Measurements from ENCODE around the gene PTDSS2.

- no peak for TF ChIP-seq CTCF (conservative IDR thresholded peaks at IDR 0.05; ENCODE audit: low read depth, low read length)
- no peak for TF ChIP-seq EZH2 (IDR thresholded peaks at IDR 0.05; ENCODE audit: borderline replicate concordance, low read depth, low read length, poor library complexity, severe bottlenecking)
Observed at GRCh38 chr11:459511-460220, 9.6 kb downstream of the PTDSS2 start.

Data from A673 (cell line).